Aorta (tissue), 5 donors: ENCODE measurements around the gene PRKCE. TPM values are rescaled to one million over a fixed set of nuclear protein-coding genes. Genes with fewer than 3 reads are reported as not detected.
A peak's percentile ranks its signal among the peaks of the same experiment; 100 is the strongest.

ENCODE experiments used
- ATAC-seq: fragments of 200-7000 bp; cut with Tn5 transposase; one replicate; pipeline ENCODE4 v1.9.1; 2022; ENCODE audit warnings: moderate library complexity; ENCODE audit not compliant: low FRiP score
- DNase-seq, 2 donors: peaks; one replicate each; pipeline ENCODE4 v3.0.0-alpha.2; 2020
- H3K27ac ChIP-seq, 2 donors: one replicate each; pipeline ENCODE4 v1.5.1; 2013; ENCODE audit warnings: low read length in 2 of 2, mild to moderate bottlenecking in 2 of 2, moderate library complexity in 2 of 2, control low read depth in 1 of 2, inconsistent platforms in 1 of 2, low read depth in 1 of 2
- H3K27me3 ChIP-seq, 2 donors: one replicate each; pipeline ENCODE4 v1.6.1; 2013; ENCODE audit warnings: control low read depth in 1 of 2, low read length in 1 of 2, mild to moderate bottlenecking in 1 of 2, moderate library complexity in 1 of 2; ENCODE audit not compliant: insufficient read depth in 2 of 2, control insufficient read depth in 1 of 2
- H3K36me3 ChIP-seq, 2 donors: one replicate each; pipeline ENCODE4 v1.6.1; 2013; ENCODE audit warnings: control low read depth in 1 of 2, low read length in 1 of 2, mild to moderate bottlenecking in 1 of 2; ENCODE audit not compliant: insufficient read depth in 2 of 2, control insufficient read depth in 1 of 2
- H3K4me1 ChIP-seq, 2 donors: one replicate each; pipeline ENCODE4 v1.6.1; 2013; ENCODE audit warnings: low read length in 2 of 2, control low read depth in 1 of 2, mild to moderate bottlenecking in 1 of 2, moderate library complexity in 1 of 2; ENCODE audit not compliant: insufficient read depth in 2 of 2, control insufficient read depth in 1 of 2
- H3K4me3 ChIP-seq, 2 donors: one replicate each; pipeline ENCODE4 v1.5.1; 2013; ENCODE audit warnings: low read length in 2 of 2, control low read depth in 1 of 2, mild to moderate bottlenecking in 1 of 2
- H3K9me3 ChIP-seq: one replicate; pipeline ENCODE4 v1.6.1; 2013; ENCODE audit warnings: mild to moderate bottlenecking, low read length; ENCODE audit not compliant: control insufficient read depth
- WGBS, 2 donors: extraction: QIAGEN DNeasy Blood & Tissue Kit; methylation state at CpG; one replicate each; pipeline ENCODE4 v1.1.7; 2013; 5-methylcytosine and 5-hydroxymethylcytosine counted together
- intact Hi-C, 2 donors: fragments of 100-400 bp; cut with DNase I; formaldehyde crosslinking; loops; one replicate each; pipeline versions ENCODE4 v1.14.2 to v1.15.0; 2022
- polyA plus RNA-seq, 2 donors: library from polyadenylated mRNA; stranded (reverse); fragments of 200-250 nt; gene quantifications; one replicate each; pipeline ENCODE4 v1.2.3, GENCODE V29; 2013
- total RNA-seq, 2 donors: library from RNA; stranded (reverse); fragmentation: NEBNext Ultra II Directional; extraction: Animal tissue kit (Norgen Biotek cat#: 25700); gene quantifications; one replicate each; pipeline ENCODE4 v1.2.1, GENCODE V29; 2021
- donor health status: healthy with polysubstance abuse.
- donor health status: Bipolar disorder and iron deficiency.
- donor health status: DM: no; HTN: no; CAD: no.
- donor health status: DM: no; HTN: no; CAD: no.
- donor health status: DM: yes; HTN: yes; CAD: no.

The PRKCE gene
- total and polyA plus RNA-seq, 4 donors, result 1.5 to 23.8 (median 11.2) TPM

GRCh38 chr2:45736757-45737704 lies 85.6 kb downstream of the PRKCE start:
- no peak overlapping the region for H3K27ac ChIP-seq
- H3K9me3 ChIP-seq, result no peaks in the 10 kb centered on the region
- 96 to 97% methylated on average over 27 of the region's 27 CpGs for WGBS, 2 donors
- no peaks in the 10 kb centered on the region for H3K36me3 ChIP-seq
- intact Hi-C loops, result no loop called here
- no peak overlapping the region for H3K4me3 ChIP-seq
- DNase-seq (no peak), ATAC-seq (no peak)
- no peaks in the 10 kb centered on the region for H3K27me3 ChIP-seq
- no peaks in the 10 kb centered on the region for H3K4me1 ChIP-seq

GRCh38 chr2:45739796-45740485 lies 88.5 kb downstream of the PRKCE start:
- no peaks in the 10 kb centered on the region for H3K27me3 ChIP-seq
- H3K36me3 ChIP-seq, result no peaks in the 10 kb centered on the region
- intact Hi-C loops, result no loop called here
- H3K4me3 ChIP-seq, result no peak overlapping the region
- H3K4me1 ChIP-seq, result peaks cover 0 to 2% of the 10 kb centered on the region in 2 donors
- DNase-seq (no peak), ATAC-seq (no peak)
- no peaks in the 10 kb centered on the region for H3K9me3 ChIP-seq
- no peak overlapping the region for H3K27ac ChIP-seq

- Histone ChIP-seq H3K4me3 (no peak overlapping the region), H3K9me3 (no peaks in the 10 kb centered on the region), H3K36me3 (no peaks in the 10 kb centered on the region), H3K27ac (no peak overlapping the region), H3K4me1 (peaks cover 0 to 2% of the 10 kb centered on the region in 2 donors), H3K27me3 (no peaks in the 10 kb centered on the region)
- 28 to 37% methylated on average over 7 of the region's 7 CpGs for WGBS, 2 donors
- DNase-seq (no peak), ATAC-seq (no peak)
- intact Hi-C loops, result no loop called here
Observed at GRCh38 chr2:45741161-45741850, 89.8 kb downstream of the PRKCE start.

GRCh38 chr2:45743531-45744396 lies 92.3 kb downstream of the PRKCE start:
- Histone ChIP-seq H3K27me3 (no peaks in the 10 kb centered on the region), H3K27ac (no peak overlapping the region), H3K36me3 (no peaks in the 10 kb centered on the region), H3K4me1 (peaks cover 0 to 2% of the 10 kb centered on the region in 2 donors), H3K9me3 (peaks cover 2% of the 10 kb centered on the region), H3K4me3 (no peak overlapping the region)
- DNase-seq (peak in 1 of 2 donors; percentile 65), ATAC-seq (peak; percentile 83)
- 52 to 61% methylated on average over 12 of the region's 12 CpGs for WGBS, 2 donors
- intact Hi-C loops, result no loop called here

GRCh38 chr2:45745231-45745630 lies 93.8 kb downstream of the PRKCE start:
- H3K36me3 ChIP-seq, result no peaks in the 10 kb centered on the region
- intact Hi-C loops, result no loop called here
- ATAC-seq, result no peak
- no peak overlapping the region for H3K27ac ChIP-seq
- peaks cover 2% of the 10 kb centered on the region for H3K9me3 ChIP-seq
- DNase-seq, result no peak
- 92 to 97% methylated on average over 5 of the region's 5 CpGs for WGBS, 2 donors
- no peaks in the 10 kb centered on the region for H3K27me3 ChIP-seq
- H3K4me3 ChIP-seq, result no peak overlapping the region
- H3K4me1 ChIP-seq, result peaks cover 0 to 2% of the 10 kb centered on the region in 2 donors

- ATAC-seq (no peak), DNase-seq (no peak)
- intact Hi-C loops, result no loop called here
- Histone ChIP-seq H3K9me3 (peaks cover 2% of the 10 kb centered on the region), H3K27me3 (no peaks in the 10 kb centered on the region), H3K27ac (no peak overlapping the region), H3K4me3 (no peak overlapping the region), H3K36me3 (no peaks in the 10 kb centered on the region), H3K4me1 (peaks cover 0 to 2% of the 10 kb centered on the region in 2 donors)
- WGBS, 2 donors, result 98% methylated on average over 4 of the region's 4 CpGs
Observed at GRCh38 chr2:45746888-45747287, 95.4 kb downstream of the PRKCE start.

- intact Hi-C loops, result no loop called here
- Histone ChIP-seq H3K9me3 (peaks cover 2% of the 10 kb centered on the region), H3K27me3 (no peaks in the 10 kb centered on the region), H3K4me3 (no peak overlapping the region), H3K36me3 (no peaks in the 10 kb centered on the region), H3K27ac (no peak overlapping the region), H3K4me1 (peaks cover 0 to 2% of the 10 kb centered on the region in 2 donors)
- no peak for ATAC-seq
- DNase-seq, result no peak
Observed at GRCh38 chr2:45747363-45747762, 95.9 kb downstream of the PRKCE start.

GRCh38 chr2:45748239-45748638 lies 96.8 kb downstream of the PRKCE start:
- H3K4me1 ChIP-seq, result peaks cover 0 to 2% of the 10 kb centered on the region in 2 donors
- H3K36me3 ChIP-seq, result no peaks in the 10 kb centered on the region
- no peak overlapping the region for H3K27ac ChIP-seq
- peaks cover 2% of the 10 kb centered on the region for H3K9me3 ChIP-seq
- no peak overlapping the region for H3K4me3 ChIP-seq
- ATAC-seq (no peak), DNase-seq (no peak)
- WGBS, 2 donors, result 82 to 89% methylated on average over 8 of the region's 8 CpGs
- no peaks in the 10 kb centered on the region for H3K27me3 ChIP-seq
- intact Hi-C loops, result no loop called here
